Esophagus mucosa (tissue), 1 donor: Measurements from ENCODE around the gene LGI1. TPM values are rescaled to one million over a fixed set of nuclear protein-coding genes. Genes with fewer than 3 reads are reported as not detected.

Experiments
- total RNA-seq: library from RNA; stranded (reverse); gene quantifications from one replicate; pipeline ENCODE4 v1.2.4, GENCODE V29; 2023
- donor health status: DM: yes; HTN: yes; CAD: no.

The LGI1 gene
- total RNA-seq, 1 donor from 2014 or later, result not detected

Other genes with a start within 250 kb of the LGI1 start
- gene FFAR4, start 191.3 kb upstream of the LGI1 start, total RNA-seq, result 0.16 TPM
- gene RBP4, start 156.7 kb upstream of the LGI1 start, total RNA-seq, result 0.60 TPM
- not detected for gene PDE6C, start 145.4 kb upstream of the LGI1 start, total RNA-seq
- gene FRA10AC1, start 55.3 kb upstream of the LGI1 start, total RNA-seq, result 11.8 TPM
- 1.8 TPM for gene SLC35G1, start 136.0 kb downstream of the LGI1 start, total RNA-seq
- 0.56 TPM for gene PLCE1, start 236.0 kb downstream of the LGI1 start, total RNA-seq